Measurements from ENCODE around the gene SPAG6. TPM values are rescaled to one million over a fixed set of nuclear protein-coding genes. Genes with fewer than 3 reads are reported as not detected.
"Not testable (repeated sequence)": the region's sequence is repeated elsewhere in the genome, so short reads cannot be mapped to it uniquely, and the experiment has no call there.

Gene SPAG6
- total RNA-seq, 1 donor from 2014 or later, result not detected

DNA sequence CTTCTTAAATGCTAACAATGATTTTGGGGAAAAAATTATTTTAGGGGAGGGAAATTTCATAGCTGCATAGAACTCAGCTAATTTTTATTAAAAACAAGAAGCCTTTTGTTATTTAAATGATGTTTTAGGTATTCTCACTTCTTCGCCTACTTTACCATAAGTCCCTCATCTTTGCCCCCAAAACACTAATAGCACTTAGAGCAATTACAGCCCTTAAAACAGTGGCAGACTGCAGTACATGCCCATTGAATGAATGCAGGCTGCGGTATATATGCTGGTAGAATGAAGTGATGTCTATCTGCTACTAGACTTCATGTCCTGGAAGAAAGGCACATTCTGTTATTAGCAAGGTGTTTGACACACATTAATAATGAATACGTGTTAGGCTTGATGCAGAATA is 2.9 kb upstream of the SPAG6 start:
- no peak for DNase-seq

DNA sequence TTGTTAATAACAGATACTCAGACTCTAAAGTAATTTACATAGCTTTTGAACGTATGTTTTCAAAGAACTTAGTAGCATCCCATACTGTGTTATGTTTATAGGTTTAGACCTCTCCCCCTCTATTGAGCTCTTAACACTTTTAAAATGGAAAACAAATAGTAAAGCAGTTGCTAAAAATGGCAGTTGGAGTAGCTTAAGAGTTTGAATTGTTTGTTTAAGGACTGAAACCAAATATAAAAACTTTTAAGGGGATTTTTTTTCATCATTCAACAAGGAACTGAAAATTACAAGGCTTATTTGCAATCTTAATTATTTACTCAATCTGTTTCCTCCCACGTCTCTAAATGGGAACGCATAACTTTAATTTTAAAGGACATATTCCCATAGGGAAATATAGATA is 1.6 kb upstream of the SPAG6 start:
- DNase-seq, result no peak

DNA sequence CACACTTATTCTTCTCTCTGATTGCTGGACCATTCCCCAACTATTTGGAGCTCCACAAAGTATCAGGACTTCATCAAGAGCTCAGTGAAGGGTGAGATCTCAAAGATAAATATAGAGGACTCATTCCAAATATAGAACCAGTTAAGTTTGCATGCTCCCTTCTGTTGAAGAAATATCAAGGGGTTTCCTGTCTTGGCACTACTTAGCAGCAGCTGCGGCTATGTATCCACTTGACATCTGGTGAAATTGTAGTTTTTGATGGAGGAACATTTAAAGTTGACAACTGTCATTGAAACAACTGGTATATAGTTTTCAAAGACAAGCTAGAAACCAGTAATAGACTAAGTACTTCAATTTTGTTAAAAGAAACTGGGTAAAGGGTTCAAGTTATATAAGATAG is 1.0 kb upstream of the SPAG6 start:
- DNase-seq, result no peak

DNA sequence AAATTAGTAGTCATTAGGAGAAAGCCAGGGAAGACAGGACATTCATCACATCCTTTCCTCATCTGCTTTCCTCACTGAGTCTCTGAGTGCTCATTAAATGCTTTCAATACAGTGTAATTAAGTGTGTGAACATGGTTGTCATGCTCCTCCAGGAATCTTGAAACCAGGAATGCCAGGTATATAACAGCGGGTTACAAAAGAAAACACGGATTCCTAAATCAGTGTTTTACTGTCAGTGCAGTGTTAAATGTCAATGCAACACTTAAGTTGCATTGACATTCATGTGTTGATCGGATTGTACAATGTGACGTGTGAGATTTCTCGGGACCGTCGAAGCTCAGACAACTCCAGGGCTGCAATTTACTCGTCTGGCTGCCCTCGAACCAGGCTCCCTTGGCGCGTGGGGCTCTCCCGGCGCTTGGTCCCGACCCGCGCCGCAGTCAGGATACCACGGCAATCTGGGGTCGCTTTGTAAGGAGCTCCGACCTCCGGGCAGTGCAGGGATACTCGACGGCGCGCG is 455 bp upstream of the SPAG6 start:
- no peak for DNase-seq

DNA sequence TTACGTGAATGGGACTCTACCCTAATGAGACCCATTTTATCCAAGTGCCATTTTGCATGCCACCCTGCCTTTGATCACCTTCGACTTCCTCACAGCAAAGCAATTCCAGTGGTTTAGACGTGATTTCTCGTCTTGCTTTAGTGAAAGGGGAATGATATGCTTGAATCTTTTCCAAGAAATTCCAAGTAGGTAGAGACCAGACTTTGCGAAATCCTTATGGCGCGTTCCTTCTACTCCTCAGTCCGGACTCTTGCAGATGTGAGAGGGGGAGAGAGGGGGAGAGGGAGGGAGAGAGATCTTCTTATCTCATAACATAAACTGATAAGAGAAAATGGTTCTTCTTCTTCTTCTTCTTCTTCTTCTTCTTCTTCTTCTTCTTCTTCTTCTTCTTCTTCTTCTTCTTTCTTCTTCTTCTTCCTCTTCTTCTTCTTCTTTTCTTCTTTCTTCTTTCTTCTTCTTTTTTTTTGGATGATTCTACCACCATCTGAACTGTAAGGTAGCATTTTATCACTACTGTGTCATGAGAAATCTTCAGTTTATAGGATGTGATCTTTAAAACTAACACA is 883 bp downstream of the SPAG6 start:
- no peak for DNase-seq

DNA sequence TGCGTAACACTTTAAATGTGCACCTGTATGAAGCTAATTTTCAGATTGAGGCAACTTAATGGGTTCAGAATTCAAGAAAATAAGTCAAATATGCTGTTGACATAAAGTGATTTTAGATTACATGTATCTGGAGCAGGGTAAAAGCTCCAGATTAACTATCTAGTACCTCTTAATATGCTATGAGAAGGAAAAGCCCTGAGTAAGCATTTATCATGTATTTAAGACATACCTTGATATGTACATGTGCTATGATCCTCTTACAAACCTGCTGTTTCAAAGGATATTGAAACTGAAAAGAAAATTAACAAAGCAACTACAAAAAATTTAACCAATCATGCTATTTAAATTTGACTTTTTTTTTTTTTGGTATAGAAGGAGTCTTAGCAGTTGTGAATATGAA is 4.5 kb downstream of the SPAG6 start:
- no peak for DNase-seq

DNA sequence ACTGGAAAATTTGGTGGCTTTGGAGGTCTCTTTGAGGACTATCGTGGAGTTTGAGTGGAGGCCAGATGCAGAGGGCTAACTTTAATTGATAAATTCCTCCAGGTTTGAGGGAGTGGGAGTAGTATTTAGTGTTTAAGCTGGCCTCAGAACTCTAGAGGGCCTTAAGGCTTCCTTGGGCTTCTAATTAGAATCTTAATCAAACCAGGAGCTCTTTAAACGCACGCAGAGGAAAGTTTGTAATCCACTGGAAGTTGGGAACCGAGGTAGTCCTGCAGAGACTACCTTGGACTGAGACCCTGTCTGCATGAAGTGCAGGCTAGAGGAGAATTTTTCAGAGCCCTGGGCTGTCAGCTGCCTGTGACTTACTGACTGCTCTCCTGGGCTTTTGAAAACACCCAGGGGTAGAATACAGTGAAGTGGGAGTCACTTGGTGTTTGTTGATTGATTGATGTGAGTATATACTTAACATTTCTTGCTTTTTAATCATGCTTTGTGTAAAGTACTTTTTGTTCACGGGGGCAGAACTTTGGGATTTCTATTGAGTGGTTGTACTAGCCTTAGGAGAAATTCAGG is 5.9 kb downstream of the SPAG6 start:
- DNase-seq, result no peak

DNA sequence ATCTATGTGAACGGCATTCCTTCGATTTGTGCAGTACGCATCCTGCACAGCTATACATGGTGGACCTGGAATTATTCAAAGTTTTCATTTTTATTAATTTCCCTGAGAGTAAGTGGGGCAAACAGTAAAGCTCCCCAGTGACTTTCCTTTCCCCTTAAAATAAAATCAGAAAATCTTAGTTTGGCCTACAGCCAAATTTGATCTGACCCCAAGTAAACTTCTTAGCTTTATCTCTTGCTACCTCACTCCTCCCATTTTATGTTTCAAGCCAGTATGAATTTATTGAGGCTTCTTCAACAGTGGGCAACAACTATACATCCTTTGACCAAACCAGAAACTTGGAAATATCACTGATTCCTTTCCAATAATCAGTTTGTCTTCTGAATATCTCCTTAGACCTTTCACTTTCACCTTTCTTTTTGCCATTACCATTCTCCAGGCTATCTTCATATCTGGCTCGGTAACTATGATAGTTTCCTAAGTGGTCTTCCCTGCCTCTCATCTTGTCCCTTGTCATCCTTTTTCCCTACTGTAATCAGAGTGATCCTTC is 11.1 kb downstream of the SPAG6 start:
- DNase-seq, result no peak

DNA sequence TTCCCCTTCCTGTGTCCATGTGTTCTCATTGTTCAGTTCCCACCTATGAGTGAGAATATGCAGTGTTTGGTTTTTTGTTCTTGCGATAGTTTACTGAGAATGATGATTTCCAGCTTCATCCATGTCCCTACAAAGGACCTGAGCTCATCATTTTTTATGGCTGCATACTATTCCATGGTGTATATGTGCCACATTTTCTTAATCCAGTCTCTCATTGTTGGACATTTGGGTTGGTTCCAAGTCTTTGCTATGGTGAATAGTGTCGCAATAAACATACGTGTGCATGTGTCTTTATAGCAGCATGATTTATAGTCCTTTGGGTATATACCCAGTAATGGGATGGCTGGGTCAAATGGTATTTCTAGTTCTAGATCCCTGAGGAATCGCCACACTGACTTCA is 12.5 kb downstream of the SPAG6 start:
- not testable (repeated sequence) for DNase-seq

DNA sequence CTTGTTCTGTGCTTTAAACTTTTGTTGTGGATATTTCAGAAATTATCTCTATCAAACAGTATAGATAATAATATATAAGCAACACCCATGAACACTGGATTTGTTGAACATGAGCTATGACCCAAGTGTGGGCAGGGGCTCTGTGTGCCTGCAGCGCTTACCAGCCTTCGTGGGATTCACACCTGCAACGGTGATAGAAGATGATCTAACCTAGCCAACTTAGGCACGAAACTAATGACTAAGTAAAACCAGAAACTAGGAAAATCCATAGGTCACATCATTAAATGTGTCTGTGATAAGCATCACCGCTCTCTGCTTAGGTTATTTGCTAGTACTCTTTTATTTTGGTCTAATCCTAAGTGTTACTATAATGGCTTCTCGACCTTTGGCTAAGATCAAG is 18.0 kb downstream of the SPAG6 start:
- no peak for DNase-seq

DNA sequence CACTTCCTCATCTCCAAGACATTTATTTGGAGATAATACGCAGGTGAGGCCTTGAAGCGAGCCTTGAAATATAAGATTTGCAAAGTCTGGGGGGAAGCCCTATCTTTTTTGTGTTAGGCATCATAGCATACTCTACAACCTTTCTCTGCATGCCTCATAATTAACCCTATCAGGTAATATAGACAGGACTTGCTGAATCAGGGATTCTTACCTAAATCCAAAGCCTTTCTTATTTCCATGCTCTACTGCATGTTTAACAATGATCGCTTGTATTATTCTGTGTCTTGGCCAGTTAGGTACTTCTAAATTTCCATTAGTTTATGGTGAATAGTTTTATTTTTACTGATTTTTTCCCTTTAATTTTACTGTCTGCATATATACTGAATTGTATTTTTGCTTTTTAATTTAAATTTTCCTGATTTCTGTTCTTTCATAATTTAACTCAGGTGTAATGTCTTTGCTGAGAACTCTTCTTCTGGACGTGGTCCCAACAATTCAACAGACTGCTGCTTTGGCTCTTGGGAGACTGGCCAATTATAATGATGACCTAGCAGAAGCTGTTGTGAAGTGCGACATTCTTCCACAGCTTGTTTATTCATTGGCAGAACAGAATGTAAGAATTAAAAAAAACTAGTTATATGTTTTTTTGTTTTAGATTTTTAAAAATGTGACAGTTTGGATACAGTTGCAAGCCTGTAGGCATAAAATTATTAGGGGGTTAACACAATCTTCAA is 19.3 kb downstream of the SPAG6 start:
- DNase-seq, result no peak

DNA sequence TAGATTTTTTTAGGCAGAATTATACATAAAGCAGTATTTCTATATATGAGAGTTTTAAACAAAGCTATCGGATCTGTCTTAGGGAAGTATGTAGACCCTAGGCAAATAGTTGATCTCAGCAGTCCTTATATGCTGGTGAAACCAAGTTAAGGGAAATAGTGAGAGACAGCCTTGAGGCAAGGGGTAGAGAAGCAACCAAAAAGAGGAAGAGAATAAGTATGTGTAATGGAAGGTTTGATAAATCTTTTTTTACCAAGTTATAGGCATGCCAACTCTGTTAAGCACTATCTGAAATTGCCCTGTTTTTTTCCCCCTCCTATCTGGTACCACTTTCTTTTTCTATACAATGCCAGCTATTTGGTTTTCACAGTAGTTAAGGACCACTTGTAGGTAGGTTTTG is 19.9 kb downstream of the SPAG6 start:
- DNase-seq, result no peak

DNA sequence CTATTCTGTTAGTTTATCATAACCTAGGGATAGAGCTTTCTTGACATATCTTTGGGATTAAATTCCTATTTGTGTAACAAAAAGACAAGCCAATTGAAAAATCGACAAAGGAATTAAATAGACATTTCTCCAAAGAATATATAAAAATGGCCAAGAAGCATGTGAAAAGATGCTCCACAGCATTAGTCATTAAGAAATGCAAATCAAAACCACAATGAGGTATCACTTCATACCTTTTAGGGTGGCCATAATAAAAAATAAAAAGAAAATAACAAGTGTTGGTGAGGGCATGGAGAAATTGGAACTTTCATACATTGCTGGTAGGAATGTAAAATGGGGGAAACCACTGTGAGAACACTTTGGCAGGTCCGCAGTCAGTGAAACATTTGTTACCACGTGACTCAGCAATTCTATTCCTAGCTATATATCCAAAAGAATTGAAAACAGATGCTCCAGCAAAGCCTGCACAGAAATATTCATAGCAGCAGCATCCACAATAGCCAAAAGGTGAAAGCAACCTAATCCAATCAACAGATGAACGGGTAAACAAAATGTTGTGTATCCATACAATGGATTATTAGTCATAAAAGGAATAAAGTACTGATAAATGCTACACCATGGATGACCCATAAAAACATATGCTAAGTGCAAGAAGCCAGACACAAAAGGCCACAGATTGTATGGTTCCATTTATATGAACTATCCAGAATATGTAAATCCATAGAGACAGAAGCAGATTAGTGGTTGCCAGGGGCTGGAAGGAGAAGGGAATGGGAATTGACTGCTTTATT is 20.5 kb downstream of the SPAG6 start:
- no peak for DNase-seq

DNA sequence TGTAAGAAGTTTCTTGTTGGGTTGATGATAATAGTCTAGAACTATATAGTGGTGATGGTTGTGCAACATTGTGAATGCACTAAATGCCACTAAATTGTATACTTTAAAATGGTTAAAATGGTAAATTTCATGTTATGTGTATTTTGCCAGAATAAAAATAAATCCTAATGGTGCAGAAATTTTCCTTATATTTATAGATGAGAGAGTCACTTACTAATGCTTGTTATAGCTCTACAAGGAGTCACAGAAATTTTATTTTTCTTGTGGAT is 21.1 kb downstream of the SPAG6 start:
- no peak for DNase-seq

DNA sequence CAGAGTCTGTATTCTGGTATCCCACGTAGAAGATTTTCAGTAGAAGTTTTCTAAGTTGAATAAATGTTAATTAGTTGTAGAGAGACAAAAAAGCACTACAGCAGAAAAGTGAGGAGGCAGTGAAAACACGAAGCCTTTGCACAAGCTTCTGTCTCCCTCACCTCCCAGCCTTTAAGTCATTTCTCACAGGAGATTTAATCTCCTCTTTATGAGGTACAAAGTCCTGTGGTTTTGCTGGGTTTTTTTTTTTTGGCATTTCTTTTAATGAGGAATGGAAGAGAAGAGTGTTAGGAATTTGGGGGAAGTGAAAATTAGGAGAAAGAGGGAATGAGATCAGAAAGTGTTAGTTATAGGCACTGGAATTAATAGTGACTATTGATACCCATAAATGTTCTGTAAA is 21.5 kb downstream of the SPAG6 start:
- DNase-seq, result no peak

DNA sequence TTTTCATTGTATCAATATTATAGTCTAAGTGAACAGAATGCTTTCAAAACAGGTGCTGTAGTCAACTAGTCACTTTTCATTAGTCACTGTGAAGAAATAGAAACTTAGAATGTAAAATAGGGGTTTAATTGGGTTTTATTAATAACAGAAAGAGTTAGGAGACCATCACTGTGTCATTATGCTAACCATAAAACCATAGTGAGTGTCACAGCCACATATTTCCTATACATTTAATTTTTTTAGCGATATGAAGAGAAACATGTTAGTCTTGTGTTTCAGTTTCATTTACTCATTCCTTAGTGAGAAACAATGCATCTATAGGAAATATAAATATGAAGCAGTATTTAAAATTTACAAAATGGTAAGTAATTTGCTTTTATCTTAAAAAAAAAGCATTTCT is 22.2 kb downstream of the SPAG6 start:
- no peak for DNase-seq

DNA sequence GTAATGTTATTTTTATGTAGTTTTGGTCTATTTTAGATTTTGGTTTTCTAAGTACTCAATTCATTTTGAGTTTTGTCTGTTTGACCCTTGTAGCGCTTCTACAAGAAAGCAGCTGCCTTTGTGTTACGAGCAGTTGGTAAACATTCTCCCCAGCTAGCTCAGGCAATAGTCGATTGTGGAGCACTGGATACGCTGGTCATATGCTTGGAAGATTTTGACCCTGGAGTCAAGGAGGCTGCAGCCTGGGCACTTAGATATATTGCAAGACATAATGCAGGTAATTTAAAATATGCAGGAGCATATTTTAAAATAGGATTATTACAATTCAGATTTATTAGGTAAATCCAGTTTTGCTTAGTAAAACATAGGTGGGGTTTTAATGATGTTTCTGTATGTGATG is 23.1 kb downstream of the SPAG6 start:
- DNase-seq, result no peak

DNA sequence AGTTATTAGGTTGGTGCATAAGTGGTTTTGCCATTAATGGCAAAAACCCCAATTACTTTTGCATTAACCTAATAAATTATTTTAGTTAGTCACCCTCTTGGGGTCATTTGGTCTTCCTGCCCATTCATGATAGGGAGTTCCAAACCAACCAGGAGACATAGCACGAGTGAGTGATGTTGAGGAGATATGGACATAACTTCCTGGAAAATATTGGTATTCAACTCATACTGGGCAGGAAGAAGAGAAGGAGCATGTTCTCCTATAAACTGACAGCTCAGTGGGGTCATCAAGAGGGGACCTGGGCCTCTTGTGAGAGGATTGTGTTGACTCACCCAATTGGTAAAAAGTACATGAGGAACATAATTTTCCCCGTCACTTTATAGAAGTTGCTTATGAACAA is 23.7 kb downstream of the SPAG6 start:
- no peak for DNase-seq

DNA sequence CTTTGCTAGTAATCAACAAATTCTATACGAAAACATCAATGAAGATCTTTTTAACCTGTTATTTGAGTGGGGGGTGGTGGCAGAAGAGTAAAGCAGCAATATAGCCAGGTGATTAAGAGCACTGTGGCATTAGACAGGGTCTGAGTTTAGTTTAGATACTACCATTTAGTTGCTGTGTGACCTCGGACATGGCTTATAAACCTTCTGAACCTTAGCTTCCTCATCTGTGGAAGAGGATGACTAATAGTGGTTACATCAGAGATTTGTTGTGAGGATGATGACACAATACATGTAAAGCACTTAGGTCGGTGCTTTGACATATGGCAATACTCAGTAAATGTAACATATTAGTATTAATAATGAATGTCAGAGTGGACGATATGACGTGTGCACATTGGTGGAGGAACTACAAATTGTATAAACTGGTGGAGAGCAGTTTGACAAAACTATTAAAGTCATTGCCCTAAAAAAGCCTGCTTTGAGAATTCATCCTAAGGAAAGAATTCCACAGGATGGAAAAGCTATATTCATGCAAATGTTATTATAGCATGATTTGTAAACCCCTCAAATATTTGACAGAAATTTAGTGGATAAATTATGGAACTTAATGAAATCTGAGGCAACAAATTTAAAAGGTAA is 24.3 kb downstream of the SPAG6 start:
- peak; percentile 10 for DNase-seq

DNA sequence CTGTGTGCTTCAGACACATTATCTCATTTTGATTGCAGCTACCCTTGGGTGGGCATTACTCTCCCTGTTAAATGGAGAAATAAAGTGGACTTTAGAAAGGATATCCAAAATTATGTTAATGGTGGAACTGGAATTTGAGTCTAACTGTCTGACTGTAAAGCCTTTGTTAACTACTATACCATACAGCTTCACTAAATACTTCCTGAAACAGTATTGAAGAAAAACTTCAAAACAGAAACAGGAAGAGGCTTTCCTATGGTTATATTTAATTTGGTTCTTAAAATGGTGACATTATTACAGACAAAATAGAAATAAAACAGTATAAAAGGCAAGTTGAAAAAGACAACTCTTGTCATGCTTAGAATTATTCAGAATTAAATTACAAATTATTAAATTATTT is 25.0 kb downstream of the SPAG6 start:
- no peak for DNase-seq

DNA sequence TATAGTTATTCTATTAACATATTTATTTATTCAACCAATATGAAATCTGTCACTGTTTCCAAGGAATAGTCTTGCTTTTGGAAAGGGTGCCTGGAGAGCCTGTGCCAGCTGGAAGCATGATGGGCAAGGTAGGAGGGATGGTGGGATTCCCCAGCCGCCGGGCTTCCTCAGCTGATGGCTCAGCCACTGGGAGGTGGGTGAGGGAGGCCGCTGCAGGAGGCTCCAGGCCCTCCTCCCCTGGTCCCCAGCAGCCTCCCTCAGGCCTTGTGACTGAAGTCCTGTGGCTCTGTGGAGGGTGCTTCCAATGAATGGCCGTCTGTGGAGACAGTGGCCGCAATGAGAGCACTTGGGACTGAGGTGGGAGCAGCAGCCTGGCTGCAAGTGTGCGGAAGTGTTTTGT is 27.0 kb downstream of the SPAG6 start:
- no peak for DNase-seq

DNA sequence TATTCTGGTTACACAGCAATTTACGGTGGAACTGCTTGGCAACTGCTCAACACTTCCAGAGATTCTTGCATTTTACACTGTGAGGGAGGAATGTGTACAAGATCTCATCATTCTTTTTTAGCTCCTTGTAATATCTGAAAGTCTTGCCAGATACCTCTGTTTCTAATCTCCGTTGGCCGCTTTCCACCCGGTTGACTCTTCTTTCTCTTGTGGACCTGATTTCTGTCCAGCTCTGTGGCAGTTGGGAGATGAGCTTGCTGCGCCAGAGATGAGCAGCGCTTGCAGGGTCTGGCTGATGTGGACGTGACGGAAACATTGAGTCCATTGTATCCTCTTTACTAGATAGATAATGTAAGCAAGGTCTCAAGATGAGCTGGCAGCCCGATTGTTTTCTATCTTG is 27.6 kb downstream of the SPAG6 start:
- DNase-seq, result no peak
